ENCODE data around the gene C1QTNF2. TPM values are rescaled to one million over a fixed set of nuclear protein-coding genes. Genes with fewer than 3 reads are reported as not detected.

The C1QTNF2 gene
- total RNA-seq, 1 experiment from 2014 or later = 0.16 TPM

DNA sequence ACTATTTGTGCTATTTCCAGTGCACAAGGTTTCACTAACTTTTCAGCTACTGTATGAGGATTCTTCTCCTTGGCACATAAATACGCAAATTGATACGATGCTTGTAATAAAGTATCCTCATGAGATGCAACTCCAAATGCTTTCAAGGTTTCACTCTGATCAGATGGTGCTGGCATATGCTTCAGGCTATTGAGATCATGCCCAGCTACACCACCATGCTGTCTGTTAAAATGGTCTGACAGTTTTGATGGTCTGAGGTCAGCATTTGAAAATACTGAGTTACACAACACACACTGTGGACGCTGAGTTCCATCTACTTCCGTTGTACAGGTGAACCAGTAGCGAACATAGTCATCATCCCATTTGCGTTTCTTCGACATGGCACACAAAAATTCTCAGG is 24.7 kb upstream of the C1QTNF2 start:
- DNase-seq = no peak
- Mint-ChIP-seq H3K4me1 (ENCODE audit: low read depth, unreplicated experiment) (peaks cover 3% of the 10 kb centered on the region), H3K27ac (ENCODE audit: unreplicated experiment) (no peak overlapping the region), H3K9me3 (ENCODE audit: unreplicated experiment) (no peaks in the 10 kb centered on the region), H3K4me3 (ENCODE audit: unreplicated experiment) (no peak overlapping the region), H3K36me3 (ENCODE audit: insufficient read depth, unreplicated experiment) (peaks cover 5% of the 10 kb centered on the region), H3K27me3 (ENCODE audit: insufficient read depth, unreplicated experiment) (no peaks in the 10 kb centered on the region)
- no TSS peak for BruUV-seq (replicated peaks)
- intact Hi-C loops (cut with micrococcal nuclease; ENCODE audit: unreplicated experiment) = no loop called here
- Histone ChIP-seq H3K4me3 (ENCODE audit: low read depth, low read length) (no peak overlapping the region), H3K36me3 (ENCODE audit: control insufficient read depth, insufficient read depth, low read length) (no peaks in the 10 kb centered on the region), H3K4me1 (no peaks in the 10 kb centered on the region; the same call in 1 of the 2 replicates), H3K27me3 (replicated peaks; ENCODE audit: control insufficient read depth, insufficient read depth, low read length) (no peaks in the 10 kb centered on the region), H3K9me3 (no peaks in the 10 kb centered on the region)
- TF ChIP-seq, protein P1, sequence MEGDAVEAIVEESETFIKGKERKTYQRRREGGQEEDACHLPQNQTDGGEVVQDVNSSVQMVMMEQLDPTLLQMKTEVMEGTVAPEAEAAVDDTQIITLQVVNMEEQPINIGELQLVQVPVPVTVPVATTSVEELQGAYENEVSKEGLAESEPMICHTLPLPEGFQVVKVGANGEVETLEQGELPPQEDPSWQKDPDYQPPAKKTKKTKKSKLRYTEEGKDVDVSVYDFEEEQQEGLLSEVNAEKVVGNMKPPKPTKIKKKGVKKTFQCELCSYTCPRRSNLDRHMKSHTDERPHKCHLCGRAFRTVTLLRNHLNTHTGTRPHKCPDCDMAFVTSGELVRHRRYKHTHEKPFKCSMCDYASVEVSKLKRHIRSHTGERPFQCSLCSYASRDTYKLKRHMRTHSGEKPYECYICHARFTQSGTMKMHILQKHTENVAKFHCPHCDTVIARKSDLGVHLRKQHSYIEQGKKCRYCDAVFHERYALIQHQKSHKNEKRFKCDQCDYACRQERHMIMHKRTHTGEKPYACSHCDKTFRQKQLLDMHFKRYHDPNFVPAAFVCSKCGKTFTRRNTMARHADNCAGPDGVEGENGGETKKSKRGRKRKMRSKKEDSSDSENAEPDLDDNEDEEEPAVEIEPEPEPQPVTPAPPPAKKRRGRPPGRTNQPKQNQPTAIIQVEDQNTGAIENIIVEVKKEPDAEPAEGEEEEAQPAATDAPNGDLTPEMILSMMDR (IDR thresholded peaks at IDR 0.05; ENCODE audit: insufficient read depth in 1 of 2, low read depth in 1 of 2, low read length in 1 of 2, severe bottlenecking in 1 of 2, unreplicated experiment in 1 of 2) = no peak
- ChIA-PET CTCF (no interaction called here), POLR2A (no interaction called here)

DNA sequence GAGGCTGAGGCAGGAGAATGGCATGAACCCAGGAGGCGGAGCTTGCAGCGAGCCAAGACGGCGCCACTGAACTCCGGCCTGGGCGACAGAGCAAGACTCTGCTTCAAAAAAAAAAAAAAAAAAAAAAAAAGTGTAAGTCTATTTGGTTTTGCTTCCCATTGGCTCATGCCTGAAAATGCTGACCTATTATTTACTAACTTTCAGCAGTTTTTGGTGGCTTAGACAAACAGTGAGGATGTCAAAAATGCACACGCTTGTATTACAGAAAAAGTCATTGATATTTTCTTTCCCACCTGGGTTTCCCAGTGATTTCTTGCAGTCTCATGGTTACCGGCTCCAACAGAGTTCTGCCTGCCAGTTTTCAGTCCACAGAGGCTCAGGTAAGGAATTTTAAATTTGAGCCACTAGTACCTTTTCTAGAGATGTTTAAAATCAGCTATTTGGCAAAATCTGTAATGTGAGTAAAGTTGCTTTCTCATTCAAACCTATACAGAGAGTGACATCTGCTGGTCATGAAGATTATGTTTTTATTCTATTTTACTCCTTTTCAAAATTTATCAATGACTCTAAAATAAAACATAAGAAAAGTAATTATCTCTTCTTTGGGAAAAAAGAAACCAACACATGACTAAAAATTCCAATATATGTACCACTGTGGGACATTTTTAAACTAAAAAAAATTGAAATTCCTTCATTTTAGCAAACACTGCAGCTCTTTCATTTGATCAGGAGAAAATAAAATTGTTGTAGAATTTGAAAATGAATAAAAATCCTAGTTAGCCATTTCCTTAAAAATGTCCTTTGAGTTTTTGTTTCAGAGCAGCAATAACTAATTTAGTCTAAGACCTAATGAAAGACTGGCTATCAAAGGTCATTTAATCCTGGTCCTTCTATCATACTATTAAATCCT is 20.6 kb upstream of the C1QTNF2 start:
- POLR2A ChIA-PET = no interaction called here
- BruUV-seq (replicated peaks) = no TSS peak
- H3K9me3 Mint-ChIP-seq (ENCODE audit: unreplicated experiment) = peaks cover 18% of the 10 kb centered on the region
- H3K4me1 ChIP-seq = no peaks in the 10 kb centered on the region
- no peaks in the 10 kb centered on the region for H3K36me3 ChIP-seq (ENCODE audit: control insufficient read depth, insufficient read depth, low read length)
- no peak overlapping the region for H3K27ac Mint-ChIP-seq (ENCODE audit: unreplicated experiment)
- intact Hi-C loops (cut with micrococcal nuclease; ENCODE audit: unreplicated experiment) = loop anchor here (1.0 to 5.0 kb wide), 5 partner anchors 46 to 949 kb away; no protein-coding TSS in a partner anchor
- H3K27me3 Mint-ChIP-seq (ENCODE audit: insufficient read depth, unreplicated experiment) = no peaks in the 10 kb centered on the region
- no peak overlapping the region for H3K4me3 ChIP-seq (ENCODE audit: low read depth, low read length)
- peaks cover 5% of the 10 kb centered on the region for H3K36me3 Mint-ChIP-seq (ENCODE audit: insufficient read depth, unreplicated experiment)
- peaks cover 11% of the 10 kb centered on the region for H3K9me3 ChIP-seq
- no peak for DNase-seq
- CTCF ChIA-PET = interaction anchor here (0.6 to 1.4 kb wide), 12 partner anchors 9 to 404 kb away, joined by 3 to 16 read pairs (median 4); partner anchors contain the start of genes FAM200C and SLU7
- TF ChIP-seq, protein P1 (IDR thresholded peaks at IDR 0.05; ENCODE audit: insufficient read depth in 1 of 2, low read depth in 1 of 2, low read length in 1 of 2, severe bottlenecking in 1 of 2, unreplicated experiment in 1 of 2) = peak; percentile 43 to 49
- no peaks in the 10 kb centered on the region for H3K27me3 ChIP-seq (replicated peaks; ENCODE audit: control insufficient read depth, insufficient read depth, low read length)
- no peak overlapping the region for H3K4me3 Mint-ChIP-seq (ENCODE audit: unreplicated experiment)
- no peaks in the 10 kb centered on the region for H3K4me1 Mint-ChIP-seq (ENCODE audit: low read depth, unreplicated experiment)

- Mint-ChIP-seq H3K4me3 (ENCODE audit: unreplicated experiment) (no peak overlapping the region), H3K9me3 (ENCODE audit: unreplicated experiment) (peaks cover 18% of the 10 kb centered on the region), H3K27ac (ENCODE audit: unreplicated experiment) (no peak overlapping the region), H3K36me3 (ENCODE audit: insufficient read depth, unreplicated experiment) (peaks cover 5% of the 10 kb centered on the region), H3K4me1 (ENCODE audit: low read depth, unreplicated experiment) (no peaks in the 10 kb centered on the region), H3K27me3 (ENCODE audit: insufficient read depth, unreplicated experiment) (no peaks in the 10 kb centered on the region)
- Histone ChIP-seq H3K4me1 (no peaks in the 10 kb centered on the region), H3K4me3 (ENCODE audit: low read depth, low read length) (no peak overlapping the region), H3K9me3 (peaks cover 11% of the 10 kb centered on the region), H3K27me3 (replicated peaks; ENCODE audit: control insufficient read depth, insufficient read depth, low read length) (no peaks in the 10 kb centered on the region), H3K36me3 (ENCODE audit: control insufficient read depth, insufficient read depth, low read length) (no peaks in the 10 kb centered on the region)
- ChIA-PET POLR2A (no interaction called here), CTCF (no interaction called here)
- intact Hi-C loops (cut with micrococcal nuclease; ENCODE audit: unreplicated experiment) = no loop called here
- no peak for DNase-seq
- TF ChIP-seq, protein P1 (IDR thresholded peaks at IDR 0.05; ENCODE audit: insufficient read depth in 1 of 2, low read depth in 1 of 2, low read length in 1 of 2, severe bottlenecking in 1 of 2, unreplicated experiment in 1 of 2) = no peak
- BruUV-seq (replicated peaks) = no TSS peak
Observed at GRCh38 chr5:160387445-160387844, 17.0 kb upstream of the C1QTNF2 start.
